ENCODE data around the gene SBNO2.

The SBNO2 gene

GRCh38 chr19:1084024-1084868 is 89.8 kb downstream of the SBNO2 start:
- no peaks in the 10 kb centered on the region for H3K27me3 ChIP-seq (ENCODE audit: control insufficient read depth, insufficient read depth, low read length)
- no peak overlapping the region for H3K4me3 ChIP-seq (ENCODE audit: low read length)
- H3K9ac ChIP-seq (ENCODE audit: low read length) = no peak overlapping the region
- no peak overlapping the region for H3K27ac ChIP-seq (ENCODE audit: low read depth, low read length)
- H3K4me1 ChIP-seq (ENCODE audit: control insufficient read depth, insufficient read depth, low read length) = no peaks in the 10 kb centered on the region
- H3K36me3 ChIP-seq (ENCODE audit: control insufficient read depth, insufficient read depth, low read length) = peaks cover 6% of the 10 kb centered on the region

GRCh38 chr19:1082928-1083816 is 90.9 kb downstream of the SBNO2 start:
- Histone ChIP-seq H3K4me3 (ENCODE audit: low read length) (peak overlapping the region; percentile 44), H3K27ac (ENCODE audit: low read depth, low read length) (no peak overlapping the region), H3K9ac (ENCODE audit: low read length) (no peak overlapping the region), H3K27me3 (ENCODE audit: control insufficient read depth, insufficient read depth, low read length) (no peaks in the 10 kb centered on the region), H3K4me1 (ENCODE audit: control insufficient read depth, insufficient read depth, low read length) (no peaks in the 10 kb centered on the region), H3K36me3 (ENCODE audit: control insufficient read depth, insufficient read depth, low read length) (peaks cover 6% of the 10 kb centered on the region)

GRCh38 chr19:1082165-1082927 is 91.7 kb downstream of the SBNO2 start:
- H3K27ac ChIP-seq (ENCODE audit: low read depth, low read length) = no peak overlapping the region
- H3K36me3 ChIP-seq (ENCODE audit: control insufficient read depth, insufficient read depth, low read length) = peaks cover 2% of the 10 kb centered on the region
- H3K4me3 ChIP-seq (ENCODE audit: low read length) = peak overlapping the region; percentile 44
- H3K27me3 ChIP-seq (ENCODE audit: control insufficient read depth, insufficient read depth, low read length) = no peaks in the 10 kb centered on the region
- H3K9ac ChIP-seq (ENCODE audit: low read length) = no peak overlapping the region
- H3K4me1 ChIP-seq (ENCODE audit: control insufficient read depth, insufficient read depth, low read length) = no peaks in the 10 kb centered on the region

GRCh38 chr19:1081301-1082164 is 92.5 kb downstream of the SBNO2 start:
- Histone ChIP-seq H3K27ac (ENCODE audit: low read depth, low read length) (no peak overlapping the region), H3K27me3 (ENCODE audit: control insufficient read depth, insufficient read depth, low read length) (no peaks in the 10 kb centered on the region), H3K4me1 (ENCODE audit: control insufficient read depth, insufficient read depth, low read length) (no peaks in the 10 kb centered on the region), H3K9ac (ENCODE audit: low read length) (no peak overlapping the region), H3K4me3 (ENCODE audit: low read length) (peak overlapping the region; percentile 44), H3K36me3 (ENCODE audit: control insufficient read depth, insufficient read depth, low read length) (peaks cover 2% of the 10 kb centered on the region)

GRCh38 chr19:1080360-1081161 is 93.5 kb downstream of the SBNO2 start:
- Histone ChIP-seq H3K9ac (ENCODE audit: low read length) (no peak overlapping the region), H3K36me3 (ENCODE audit: control insufficient read depth, insufficient read depth, low read length) (peaks cover 2% of the 10 kb centered on the region), H3K27me3 (ENCODE audit: control insufficient read depth, insufficient read depth, low read length) (no peaks in the 10 kb centered on the region), H3K27ac (ENCODE audit: low read depth, low read length) (no peak overlapping the region), H3K4me1 (ENCODE audit: control insufficient read depth, insufficient read depth, low read length) (no peaks in the 10 kb centered on the region), H3K4me3 (ENCODE audit: low read length) (no peak overlapping the region)

GRCh38 chr19:1079566-1080111 is 94.4 kb downstream of the SBNO2 start:
- H3K36me3 ChIP-seq (ENCODE audit: control insufficient read depth, insufficient read depth, low read length) = peaks cover 2% of the 10 kb centered on the region
- no peak overlapping the region for H3K4me3 ChIP-seq (ENCODE audit: low read length)
- H3K27me3 ChIP-seq (ENCODE audit: control insufficient read depth, insufficient read depth, low read length) = no peaks in the 10 kb centered on the region
- H3K4me1 ChIP-seq (ENCODE audit: control insufficient read depth, insufficient read depth, low read length) = no peaks in the 10 kb centered on the region
- no peak overlapping the region for H3K27ac ChIP-seq (ENCODE audit: low read depth, low read length)
- no peak overlapping the region for H3K9ac ChIP-seq (ENCODE audit: low read length)

- H3K27me3 ChIP-seq (ENCODE audit: control insufficient read depth, insufficient read depth, low read length) = peaks cover 11% of the 10 kb centered on the region
- no peak overlapping the region for H3K4me3 ChIP-seq (ENCODE audit: low read length)
- no peak overlapping the region for H3K9ac ChIP-seq (ENCODE audit: low read length)
- H3K36me3 ChIP-seq (ENCODE audit: control insufficient read depth, insufficient read depth, low read length) = peaks cover 2% of the 10 kb centered on the region
- H3K27ac ChIP-seq (ENCODE audit: low read depth, low read length) = no peak overlapping the region
- H3K4me1 ChIP-seq (ENCODE audit: control insufficient read depth, insufficient read depth, low read length) = no peaks in the 10 kb centered on the region
Observed at GRCh38 chr19:1076951-1077350, 97.1 kb downstream of the SBNO2 start.

GRCh38 chr19:1076046-1076386 is 98.1 kb downstream of the SBNO2 start:
- no peak overlapping the region for H3K9ac ChIP-seq (ENCODE audit: low read length)
- no peak overlapping the region for H3K27ac ChIP-seq (ENCODE audit: low read depth, low read length)
- H3K4me3 ChIP-seq (ENCODE audit: low read length) = no peak overlapping the region
- H3K4me1 ChIP-seq (ENCODE audit: control insufficient read depth, insufficient read depth, low read length) = no peaks in the 10 kb centered on the region
- H3K36me3 ChIP-seq (ENCODE audit: control insufficient read depth, insufficient read depth, low read length) = no peaks in the 10 kb centered on the region
- peaks cover 11% of the 10 kb centered on the region for H3K27me3 ChIP-seq (ENCODE audit: control insufficient read depth, insufficient read depth, low read length)

- no peak overlapping the region for H3K27ac ChIP-seq (ENCODE audit: low read depth, low read length)
- no peaks in the 10 kb centered on the region for H3K4me1 ChIP-seq (ENCODE audit: control insufficient read depth, insufficient read depth, low read length)
- H3K27me3 ChIP-seq (ENCODE audit: control insufficient read depth, insufficient read depth, low read length) = peaks cover 11% of the 10 kb centered on the region
- peak overlapping the region; percentile 37 for H3K4me3 ChIP-seq (ENCODE audit: low read length)
- no peaks in the 10 kb centered on the region for H3K36me3 ChIP-seq (ENCODE audit: control insufficient read depth, insufficient read depth, low read length)
- H3K9ac ChIP-seq (ENCODE audit: low read length) = no peak overlapping the region
Observed at GRCh38 chr19:1074544-1075283, 99.4 kb downstream of the SBNO2 start.

- no peak overlapping the region for H3K9ac ChIP-seq (ENCODE audit: low read length)
- H3K27me3 ChIP-seq (ENCODE audit: control insufficient read depth, insufficient read depth, low read length) = peaks cover 14% of the 10 kb centered on the region
- no peaks in the 10 kb centered on the region for H3K4me1 ChIP-seq (ENCODE audit: control insufficient read depth, insufficient read depth, low read length)
- no peak overlapping the region for H3K27ac ChIP-seq (ENCODE audit: low read depth, low read length)
- H3K4me3 ChIP-seq (ENCODE audit: low read length) = no peak overlapping the region
- no peaks in the 10 kb centered on the region for H3K36me3 ChIP-seq (ENCODE audit: control insufficient read depth, insufficient read depth, low read length)
Observed at GRCh38 chr19:1073956-1074517, 100.0 kb downstream of the SBNO2 start.

Measured in rectal smooth muscle tissue (tissue), 1 donor.